Measurements from ENCODE around the gene HSPBP1.

Gene HSPBP1

GRCh38 chr19:55253842-55254624 lies 25.9 kb downstream of the HSPBP1 start:
- DNase-seq, result peak; percentile 74

GRCh38 chr19:55252760-55253663 lies 26.9 kb downstream of the HSPBP1 start:
- no peak for DNase-seq

GRCh38 chr19:55251341-55252081 lies 28.4 kb downstream of the HSPBP1 start:
- DNase-seq, result peak; percentile 57

GRCh38 chr19:55250262-55251036 lies 29.5 kb downstream of the HSPBP1 start:
- no peak for DNase-seq

GRCh38 chr19:55249841-55250240 lies 30.1 kb downstream of the HSPBP1 start:
- no peak for DNase-seq

GRCh38 chr19:55248704-55249103 lies 31.2 kb downstream of the HSPBP1 start:
- DNase-seq, result no peak

- DNase-seq, result no peak
Observed at GRCh38 chr19:55248166-55248675, 31.7 kb downstream of the HSPBP1 start.

- no peak for DNase-seq
Observed at GRCh38 chr19:55247621-55248099, 32.2 kb downstream of the HSPBP1 start.

GRCh38 chr19:55246462-55247451 lies 33.2 kb downstream of the HSPBP1 start:
- no peak for DNase-seq

GRCh38 chr19:55245236-55245904 lies 34.5 kb downstream of the HSPBP1 start:
- DNase-seq, result no peak

GRCh38 chr19:55244004-55244680 lies 35.8 kb downstream of the HSPBP1 start:
- no peak for DNase-seq

GRCh38 chr19:55242517-55242916 lies 37.4 kb downstream of the HSPBP1 start:
- no peak for DNase-seq

- no peak for DNase-seq
Observed at GRCh38 chr19:55241935-55242464, 37.9 kb downstream of the HSPBP1 start.

GRCh38 chr19:55241143-55241934 lies 38.6 kb downstream of the HSPBP1 start:
- DNase-seq, result no peak

- no peak for DNase-seq
Observed at GRCh38 chr19:55240713-55241020, 39.2 kb downstream of the HSPBP1 start.

- no peak for DNase-seq
Observed at GRCh38 chr19:55239004-55239403, 40.9 kb downstream of the HSPBP1 start.

- DNase-seq, result no peak
Observed at GRCh38 chr19:55238030-55238429, 41.9 kb downstream of the HSPBP1 start.

GRCh38 chr19:55232986-55233385 lies 46.9 kb downstream of the HSPBP1 start:
- no peak for DNase-seq

- no peak for DNase-seq
Observed at GRCh38 chr19:55232286-55232602, 47.7 kb downstream of the HSPBP1 start.
